SKM-1 treated with dmso at 0.1 percent for 144 hours (cell line): ENCODE data around the gene LPIN2.
"Not testable (repeated sequence)": the region's sequence is repeated elsewhere in the genome, so short reads cannot be mapped to it uniquely, and the experiment has no call there.

Experiments
- DNase-seq: peaks from one replicate; lab custom pipeline; 2025; ENCODE audit not compliant: unreplicated experiment; lab: John Stamatoyannopoulos, UW

LPIN2 gene

GRCh38 chr18:3010086-3010485, 2.9 kb downstream of the LPIN2 start:
- DNase-seq, result no peak

- DNase-seq, result no peak
Observed at GRCh38 chr18:3008541-3008940, 4.4 kb downstream of the LPIN2 start.

- no peak for DNase-seq
Observed at GRCh38 chr18:3007491-3007890, 5.5 kb downstream of the LPIN2 start.

- DNase-seq, result no peak
Observed at GRCh38 chr18:3005462-3005861, 7.5 kb downstream of the LPIN2 start.

GRCh38 chr18:3003766-3004165, 9.2 kb downstream of the LPIN2 start:
- not testable (repeated sequence) for DNase-seq

- DNase-seq, result no peak
Observed at GRCh38 chr18:3002732-3003131, 10.2 kb downstream of the LPIN2 start.

GRCh38 chr18:2998644-2999043, 14.3 kb downstream of the LPIN2 start:
- no peak for DNase-seq

GRCh38 chr18:2997846-2998564, 14.9 kb downstream of the LPIN2 start:
- no peak for DNase-seq

- DNase-seq, result no peak
Observed at GRCh38 chr18:2997429-2997828, 15.5 kb downstream of the LPIN2 start.

- DNase-seq, result no peak
Observed at GRCh38 chr18:2994603-2995432, 18.1 kb downstream of the LPIN2 start.

GRCh38 chr18:2994020-2994589, 18.8 kb downstream of the LPIN2 start:
- no peak for DNase-seq

- DNase-seq, result no peak
Observed at GRCh38 chr18:2992995-2993877, 19.7 kb downstream of the LPIN2 start.

- no peak for DNase-seq
Observed at GRCh38 chr18:2990956-2991640, 21.8 kb downstream of the LPIN2 start.

GRCh38 chr18:2987876-2988790, 24.8 kb downstream of the LPIN2 start:
- DNase-seq, result no peak

GRCh38 chr18:2986150-2986865, 26.6 kb downstream of the LPIN2 start:
- no peak for DNase-seq

GRCh38 chr18:2985628-2986027, 27.3 kb downstream of the LPIN2 start:
- peak; percentile 48 for DNase-seq

GRCh38 chr18:2984703-2985261, 28.2 kb downstream of the LPIN2 start:
- DNase-seq, result no peak

GRCh38 chr18:2984091-2984490, 28.9 kb downstream of the LPIN2 start:
- DNase-seq, result no peak
